H1 (cell line): ENCODE measurements around the gene RAP2C. TPM values are rescaled to one million over a fixed set of nuclear protein-coding genes. Genes with fewer than 3 reads are reported as not detected.

ENCODE experiments used
- CTCF ChIA-PET: fragments of 300-600 bp; sonication (Branson Sonifier 250); formaldehyde crosslinking; loops from one replicate; lab custom pipeline; 2021; ENCODE audit not compliant: partially characterized antibody; lab: Charles Lee
- POLR2A ChIA-PET: fragments of 300-600 bp; sonication (Branson Sonifier 250); formaldehyde crosslinking; loops from one replicate; lab custom pipeline; 2021; ENCODE audit warnings: inconsistent platforms; ENCODE audit not compliant: partially characterized antibody; lab: Charles Lee
- DNase-seq, 2 experiments: peaks; one replicate each; pipeline versions ENCODE4 v3.0.0 to v3.0.0-alpha.2; 2010 to 2022; ENCODE audit warnings: low spot score in 2 of 2, low read depth in 1 of 2, mixed read lengths in 1 of 2
- FAIRE-seq: peaks from 2 replicates; lab custom pipeline; 2011; peaks lifted over from hg19 to GRCh38; lab: Jason Lieb, UNC
- H2AFZ ChIP-seq: 2 replicates; pipeline ENCODE4 v1.8.1; 2012; ENCODE audit warnings: low read length, inconsistent platforms
- H2AK5ac ChIP-seq: 2 replicates; pipeline ENCODE4 v1.6.1; 2013; ENCODE audit warnings: low read depth, low read length
- H2BK120ac ChIP-seq: replicated peaks from 2 replicates; pipeline ENCODE3; 2013; ENCODE audit warnings: low read depth, low read length, inconsistent platforms
- H2BK12ac ChIP-seq: 2 replicates; pipeline ENCODE4 v1.6.1; 2013; ENCODE audit warnings: low read depth, low read length
- H2BK15ac ChIP-seq: 2 replicates; pipeline ENCODE4 v1.6.1; 2013; ENCODE audit warnings: low read length
- H2BK20ac ChIP-seq: 2 replicates; pipeline ENCODE4 v1.6.1; 2013; ENCODE audit warnings: low read length
- H2BK5ac ChIP-seq: 2 replicates; pipeline ENCODE4 v1.6.1; 2013; ENCODE audit warnings: low read depth, low read length
- H3K14ac ChIP-seq: 2 replicates; pipeline ENCODE4 v1.6.1; 2013; ENCODE audit warnings: inconsistent platforms; ENCODE audit not compliant: insufficient read length
- H3K18ac ChIP-seq: 2 replicates; pipeline ENCODE4 v1.6.1; 2013; ENCODE audit warnings: low read length; ENCODE audit errors: extremely low read depth
- H3K23ac ChIP-seq: 2 replicates; pipeline ENCODE4 v1.6.1; 2013; ENCODE audit warnings: inconsistent platforms; ENCODE audit not compliant: insufficient read length
- H3K23me2 ChIP-seq: 2 replicates; pipeline ENCODE4 v1.6.1; 2013; ENCODE audit warnings: low read depth, low read length
- H3K27ac ChIP-seq: 2 replicates; pipeline ENCODE4 v1.6.1; 2011; ENCODE audit warnings: low read depth, low read length, inconsistent platforms
- H3K27me3 ChIP-seq, 4 experiments: replicated peaks in 1 of 4; 1 replicate in 1 of 4; 2 replicates in 3 of 4; pipeline versions ENCODE4 v1.6.1 to v1.8.1; 2011 to 2013; ENCODE audit warnings: low read length in 3 of 4, mild to moderate bottlenecking in 3 of 4, inconsistent platforms in 2 of 4, mixed read lengths in 2 of 4, moderate library complexity in 1 of 4; ENCODE audit not compliant: control insufficient read depth in 3 of 4, insufficient read depth in 3 of 4; ENCODE audit errors: extremely low read depth in 1 of 4
- H3K36me3 ChIP-seq, 4 experiments: 2 replicates each; pipeline versions ENCODE4 v1.6.1 to v1.8.1; 2011 to 2013; ENCODE audit warnings: mild to moderate bottlenecking in 4 of 4, low read length in 3 of 4, moderate library complexity in 2 of 4, control low read depth in 1 of 4, inconsistent platforms in 1 of 4; ENCODE audit not compliant: insufficient read depth in 4 of 4, control insufficient read depth in 2 of 4
- H3K4ac ChIP-seq: replicated peaks from 2 replicates; pipeline ENCODE3; 2013; ENCODE audit warnings: low read length, low read depth, mixed read lengths, inconsistent platforms; ENCODE audit not compliant: insufficient read length
- H3K4me1 ChIP-seq, 4 experiments: replicated peaks in 1 of 4; 1 replicate in 1 of 4; 2 replicates in 3 of 4; pipeline versions ENCODE4 v1.6.1 to v1.8.1; 2011 to 2013; ENCODE audit warnings: low read length in 3 of 4, inconsistent platforms in 2 of 4, mixed read lengths in 1 of 4; ENCODE audit not compliant: insufficient read depth in 4 of 4, control insufficient read depth in 3 of 4
- H3K4me2 ChIP-seq, 2 experiments: 2 replicates each; pipeline versions ENCODE4 v1.6.1 to v1.8.1; 2011 to 2013; ENCODE audit warnings: low read depth in 2 of 2, low read length in 2 of 2, control low read depth in 1 of 2, inconsistent platforms in 1 of 2, mild to moderate bottlenecking in 1 of 2; ENCODE audit not compliant: insufficient read depth in 1 of 2
- H3K4me3 ChIP-seq, 4 experiments: fragments of 200-600, 300-600 bp in 1 of 4; sonication (generic), shearing (Covaris generic), sonication (Bioruptor Twin) in 1 of 4; 2 replicates each; pipeline versions ENCODE4 v1.5.1 to v1.8.1; 2011 to 2016; ENCODE audit warnings: low read length in 4 of 4, low read depth in 3 of 4, control low read depth in 2 of 4, inconsistent platforms in 2 of 4, mild to moderate bottlenecking in 2 of 4, mixed read lengths in 1 of 4, moderate library complexity in 1 of 4; ENCODE audit not compliant: insufficient read depth in 2 of 4; ENCODE audit errors: extremely low read depth in 1 of 4
- H3K56ac ChIP-seq: replicated peaks from 2 replicates; pipeline ENCODE3; 2013; ENCODE audit warnings: low read depth, mild to moderate bottlenecking, mixed read lengths, low read length, inconsistent platforms; ENCODE audit not compliant: insufficient read length
- H3K79me1 ChIP-seq: 2 replicates; pipeline ENCODE4 v1.6.1; 2013; ENCODE audit warnings: low read depth, low read length, control low read depth
- H3K79me2 ChIP-seq, 2 experiments: 2 replicates each; pipeline versions ENCODE4 v1.6.1 to v1.8.1; 2012 to 2013; ENCODE audit warnings: low read length in 2 of 2, mild to moderate bottlenecking in 2 of 2, inconsistent platforms in 1 of 2; ENCODE audit not compliant: insufficient read depth in 2 of 2, control insufficient read depth in 1 of 2
- H3K9ac ChIP-seq, 4 experiments: replicated peaks in 1 of 4; 1 replicate in 1 of 4; 2 replicates in 3 of 4; pipeline versions ENCODE4 v1.6.1 to v1.8.1; 2011 to 2013; ENCODE audit warnings: low read depth in 3 of 4, low read length in 3 of 4, control low read depth in 2 of 4, mild to moderate bottlenecking in 2 of 4, moderate library complexity in 2 of 4, inconsistent platforms in 1 of 4; ENCODE audit errors: extremely low read depth in 1 of 4
- H3K9me3 ChIP-seq, 2 experiments: 2 replicates each; pipeline versions ENCODE4 v1.6.1 to v1.8.1; 2012 to 2013; ENCODE audit warnings: mild to moderate bottlenecking in 2 of 2, moderate library complexity in 2 of 2, control low read depth in 1 of 2, inconsistent platforms in 1 of 2, low read depth in 1 of 2, low read length in 1 of 2, mixed read lengths in 1 of 2; ENCODE audit not compliant: insufficient read depth in 2 of 2
- H4K20me1 ChIP-seq, 2 experiments: replicated peaks in 1 of 2; 2 replicates each; pipeline versions ENCODE3 to v1.8.1; 2011 to 2013; ENCODE audit warnings: inconsistent platforms in 2 of 2, low read length in 2 of 2, mild to moderate bottlenecking in 1 of 2; ENCODE audit not compliant: insufficient read depth in 2 of 2, control insufficient read depth in 1 of 2
- H4K5ac ChIP-seq: 2 replicates; pipeline ENCODE4 v1.6.1; 2013; ENCODE audit warnings: low read length, low read depth, mixed read lengths, inconsistent platforms; ENCODE audit not compliant: insufficient read length
- H4K8ac ChIP-seq: 2 replicates; pipeline ENCODE4 v1.8.0; 2013; ENCODE audit warnings: mild to moderate bottlenecking, moderate library complexity, low read length, inconsistent platforms; ENCODE audit not compliant: insufficient read depth; ENCODE audit errors: extremely low read depth
- H4K91ac ChIP-seq: replicated peaks from 2 replicates; pipeline ENCODE3; 2013; ENCODE audit warnings: low read length, mixed read lengths, inconsistent platforms; ENCODE audit not compliant: insufficient read length
- ATF3 ChIP-seq: IDR thresholded peaks from 2 replicates; pipeline ENCODE4 v1.6.1; 2011; ENCODE audit warnings: low read depth, mild to moderate bottlenecking, low read length; ENCODE audit not compliant: insufficient read depth
- CEBPB ChIP-seq: IDR thresholded peaks from 2 replicates; pipeline ENCODE4 v1.6.1; 2012; ENCODE audit warnings: low read depth, low read length
- CTCF ChIP-seq, 3 experiments: IDR thresholded peaks; 1 replicate in 2 of 3; 2 replicates in 1 of 3; pipeline versions ENCODE4 v1.5.1 to v1.6.1; 2011; ENCODE audit warnings: low read length in 3 of 3, mild to moderate bottlenecking in 3 of 3, inconsistent platforms in 2 of 3, low read depth in 1 of 3, moderate library complexity in 1 of 3; ENCODE audit not compliant: insufficient read depth in 1 of 3; ENCODE audit errors: control extremely low read depth in 1 of 3
- EZH2 ChIP-seq: fragments of 200-600 bp; sonication (generic); IDR thresholded peaks from 2 replicates; pipeline ENCODE4 v1.7.1; 2012; ENCODE audit warnings: low read depth, mild to moderate bottlenecking, moderate library complexity, low read length, inconsistent platforms; ENCODE audit not compliant: severe bottlenecking
- FOSL1 ChIP-seq: IDR thresholded peaks from 2 replicates; pipeline ENCODE4 v1.6.1; 2011; ENCODE audit warnings: mild to moderate bottlenecking, low read depth, low read length, moderate library complexity; ENCODE audit not compliant: insufficient read depth
- POLR2AphosphoS5 ChIP-seq: IDR thresholded peaks from 2 replicates; pipeline ENCODE4 v1.6.1; 2011; ENCODE audit warnings: low read depth, low read length
- RAD21 ChIP-seq, 2 experiments: IDR thresholded peaks in 1 of 2; conservative IDR thresholded peaks in 1 of 2; 2 replicates each; pipeline ENCODE4 v1.6.1; 2011; ENCODE audit warnings: low read depth in 2 of 2, low read length in 2 of 2, improper control_type of control experiment in 1 of 2, inconsistent platforms in 1 of 2, mild to moderate bottlenecking in 1 of 2, moderate library complexity in 1 of 2
- SIN3A ChIP-seq, 2 experiments: IDR thresholded peaks in 1 of 2; conservative IDR thresholded peaks in 1 of 2; 2 replicates each; pipeline ENCODE4 v1.6.1; 2011 to 2012; ENCODE audit warnings: low read length in 2 of 2, improper control_type of control experiment in 1 of 2, low read depth in 1 of 2, mild to moderate bottlenecking in 1 of 2
- SP2 ChIP-seq: IDR thresholded peaks from 2 replicates; pipeline ENCODE4 v1.6.1; 2012; ENCODE audit warnings: mild to moderate bottlenecking, low read length, inconsistent platforms
- WGBS, 2 experiments: shearing (Covaris generic) in 1 of 2; methylation state at CpG; one replicate each; pipeline versions ENCODE4 v1.1.6 to v1.1.7; 2013 to 2015; ENCODE audit warnings: low lambda C conversion rate in 2 of 2, mixed read lengths in 2 of 2, inconsistent platforms in 1 of 2, low coverage in 1 of 2, missing lambda C conversion rate in 1 of 2; ENCODE audit not compliant: insufficient replicate concordance in 2 of 2, insufficient coverage in 1 of 2, insufficient read length in 1 of 2; ENCODE audit errors: extremely low coverage in 1 of 2, missing lambda C conversion rate in 1 of 2; 5-methylcytosine and 5-hydroxymethylcytosine counted together
- polyA plus RNA-seq, 7 experiments: library from polyadenylated mRNA; depleted of rRNA in 3 of 7; stranded (reverse) in 5 of 7; unstranded in 2 of 7; fragments of >200 nt in 5 of 7; fragments of 200-250 nt in 2 of 7; gene quantifications; 1 replicate in 5 of 7; 2 replicates in 1 of 7; 4 replicates in 1 of 7; pipeline versions ENCODE4 v1.2.1 to v1.2.3, GENCODE V29; 2011 to 2013; ENCODE audit warnings: missing spikeins in 2 of 7, mixed read lengths in 2 of 7
- total RNA-seq: library from RNA; stranded (reverse); fragmentation: NEBNext Ultra II Directional; extraction: Animal tissue kit (Norgen Biotek cat#: 25700); gene quantifications from 2 replicates; pipeline ENCODE4 v1.2.1, GENCODE V29; 2021

Gene RAP2C
- total and polyA plus RNA-seq, 2 of the 8 experiments (the other 6 are each of a cell fraction or from before 2014, with no cell fraction given): 4.7 to 20.5 TPM

- ChIA-PET CTCF (interaction anchor here (0.9 to 1.8 kb wide), 9 partner anchors 13 to 440 kb away, joined by 3 to 19 read pairs (median 3); no protein-coding TSS in a partner anchor), POLR2A (no interaction called here)
- Histone ChIP-seq H3K9me3 (no peaks in the 10 kb centered on the region), H3K27me3 (no peaks in the 10 kb centered on the region), H3K4ac (no peak overlapping the region), H3K23ac (no peak overlapping the region), H3K56ac (no peak overlapping the region), H3K4me3 (no peak overlapping the region), H3K4me2 (no peak overlapping the region), H3K79me2 (no peaks in the 10 kb centered on the region), H3K79me1 (no peaks in the 10 kb centered on the region), H4K5ac (no peak overlapping the region), H2BK12ac (no peak overlapping the region), H3K9ac (no peak overlapping the region), H3K36me3 (no peaks in the 10 kb centered on the region), H2BK20ac (no peak overlapping the region), H4K8ac (no peak overlapping the region), H3K27ac (no peak overlapping the region), H2BK5ac (no peak overlapping the region), H4K91ac (no peak overlapping the region), H3K4me1 (no peaks in the 10 kb centered on the region), H2BK120ac (no peak overlapping the region), H2AK5ac (no peak overlapping the region), H2BK15ac (no peak overlapping the region), H3K14ac (no peak overlapping the region), H3K18ac (no peak overlapping the region), H4K20me1 (no peaks in the 10 kb centered on the region), H2AFZ (no peak overlapping the region), H3K23me2 (no peaks in the 10 kb centered on the region)
- TF ChIP-seq CTCF (IDR thresholded peaks at IDR 0.05; ENCODE audit: control extremely low read depth in 1 of 3, insufficient read depth in 1 of 3, low read depth in 1 of 3, low read length in 3 of 3): peak in 1 of 3 experiments; percentile 18; a peak in 1 of 4 replicates
- peak; percentile 30 to 53; a peak in 3 of 4 replicates for TF ChIP-seq RAD21 (IDR thresholded peaks at IDR 0.05 in 1 of 2, conservative IDR thresholded peaks at IDR 0.05 in 1 of 2; ENCODE audit: low read depth in 2 of 2, low read length in 2 of 2)
- TF ChIP-seq POLR2AphosphoS5: no peak
- no peak for TF ChIP-seq CEBPB
- no peak for TF ChIP-seq ATF3
- TF ChIP-seq SP2: no peak
- TF ChIP-seq EZH2: no peak
- no peak for TF ChIP-seq FOSL1
- no peak for TF ChIP-seq SIN3A (conservative IDR thresholded peaks at IDR 0.05 in 1 of 2, IDR thresholded peaks at IDR 0.05 in 1 of 2; ENCODE audit: low read depth in 1 of 2, low read length in 2 of 2)
- DNase-seq (no peak), FAIRE-seq (no peak)
- WGBS, 2 experiments: 70% methylated on average over 4 of the region's 4 CpGs; no CpG with 5 or more reads in 1 of the 2 experiments
Observed at GRCh38 chrX:132226169-132226568, 6.9 kb upstream of the RAP2C start.
